Skeletal muscle satellite cell (primary cell): Measurements from ENCODE around the gene SKIC2.

Experiments
- H3K27me3 ChIP-seq: 2 replicates; pipeline ENCODE4 v1.7.0; 2013; ENCODE audit warnings: low read length; ENCODE audit not compliant: control insufficient read depth, insufficient read depth
- H3K36me3 ChIP-seq: 2 replicates; pipeline ENCODE4 v1.7.0; 2013; ENCODE audit warnings: mild to moderate bottlenecking, control low read depth, low read length; ENCODE audit not compliant: insufficient read depth
- H3K4me1 ChIP-seq: 2 replicates; pipeline ENCODE4 v1.7.0; 2013; ENCODE audit warnings: low read length; ENCODE audit not compliant: control insufficient read depth, insufficient read depth
- H3K4me2 ChIP-seq: 2 replicates; pipeline ENCODE4 v1.7.0; 2013; ENCODE audit warnings: mild to moderate bottlenecking, low read length
- H3K4me3 ChIP-seq: 2 replicates; pipeline ENCODE4 v1.7.0; 2013; ENCODE audit warnings: low read length
- H3K9ac ChIP-seq: 2 replicates; pipeline ENCODE4 v1.7.0; 2013; ENCODE audit warnings: mild to moderate bottlenecking, low read depth, low read length, moderate library complexity
- H3K9me3 ChIP-seq: replicated peaks from 2 replicates; pipeline ENCODE4 v1.7.0; 2013; ENCODE audit warnings: mild to moderate bottlenecking, control low read depth, low read length

Gene SKIC2

DNA sequence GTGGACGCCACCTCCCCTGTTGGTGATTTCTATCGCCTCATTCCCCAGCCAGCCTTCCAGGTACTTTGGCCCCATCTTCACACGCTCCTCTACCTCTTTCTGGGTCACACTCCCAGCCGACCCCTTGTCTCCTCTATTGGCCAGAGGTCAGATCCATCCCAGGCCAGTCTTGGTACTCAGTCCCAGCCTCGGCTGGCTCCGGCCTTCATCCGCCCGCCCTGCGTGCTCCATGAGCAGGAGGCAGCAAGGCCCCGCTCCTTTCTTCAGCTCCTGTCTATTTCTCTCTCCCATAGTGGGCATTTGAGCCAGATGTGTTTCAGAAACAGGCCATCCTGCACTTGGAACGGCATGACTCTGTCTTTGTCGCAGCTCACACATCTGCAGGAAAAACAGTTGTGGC is 2.6 kb downstream of the SKIC2 start:
- peaks cover 54% of the 10 kb centered on the region for H3K36me3 ChIP-seq
- no peak overlapping the region for H3K4me2 ChIP-seq

DNA sequence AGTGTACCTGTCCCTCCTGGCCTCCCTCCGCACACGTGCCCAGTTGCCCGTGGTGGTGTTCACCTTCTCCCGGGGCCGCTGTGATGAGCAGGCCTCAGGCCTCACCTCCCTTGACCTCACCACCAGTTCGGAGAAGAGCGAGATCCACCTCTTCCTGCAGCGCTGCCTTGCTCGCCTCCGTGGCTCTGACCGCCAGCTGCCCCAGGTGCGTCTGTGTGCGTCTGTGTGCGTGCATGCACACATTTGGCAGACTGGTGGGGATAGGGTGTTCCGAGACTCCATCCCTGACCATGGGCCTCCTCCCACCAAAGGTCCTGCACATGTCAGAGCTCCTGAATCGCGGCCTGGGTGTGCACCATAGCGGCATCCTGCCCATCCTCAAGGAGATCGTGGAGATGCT is 4.9 kb downstream of the SKIC2 start:
- Histone ChIP-seq H3K4me3 (no peak overlapping the region), H3K9me3 (no peaks in the 10 kb centered on the region), H3K36me3 (peaks cover 70% of the 10 kb centered on the region), H3K4me2 (no peak overlapping the region), H3K27me3 (no peaks in the 10 kb centered on the region), H3K4me1 (peaks cover 6% of the 10 kb centered on the region), H3K9ac (no peak overlapping the region)

More for the DNA sequence above, 2.6 kb downstream of the SKIC2 start:
- no peak overlapping the region for H3K9ac ChIP-seq
- H3K9me3 ChIP-seq, result no peaks in the 10 kb centered on the region
- no peak overlapping the region for H3K4me3 ChIP-seq
- no peaks in the 10 kb centered on the region for H3K27me3 ChIP-seq
- peaks cover 15% of the 10 kb centered on the region for H3K4me1 ChIP-seq

DNA sequence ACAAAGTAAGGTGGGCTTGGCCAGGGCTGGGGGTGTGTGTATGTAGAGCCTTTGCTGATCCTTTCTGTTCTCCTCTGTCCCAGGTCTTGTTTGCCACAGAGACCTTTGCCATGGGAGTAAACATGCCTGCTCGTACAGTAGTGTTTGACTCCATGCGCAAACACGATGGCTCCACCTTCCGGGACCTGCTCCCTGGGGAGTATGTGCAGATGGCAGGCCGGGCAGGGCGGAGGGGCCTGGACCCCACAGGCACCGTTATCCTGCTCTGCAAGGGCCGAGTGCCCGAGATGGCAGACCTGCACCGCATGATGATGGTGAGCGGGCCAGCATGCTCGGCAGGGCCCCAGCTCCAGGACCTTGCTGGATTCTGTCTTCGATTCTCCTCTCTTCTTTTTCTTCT is 6.7 kb downstream of the SKIC2 start:
- H3K9ac ChIP-seq, result no peak overlapping the region
- H3K4me2 ChIP-seq, result no peak overlapping the region
- H3K36me3 ChIP-seq, result peaks cover 80% of the 10 kb centered on the region

DNA sequence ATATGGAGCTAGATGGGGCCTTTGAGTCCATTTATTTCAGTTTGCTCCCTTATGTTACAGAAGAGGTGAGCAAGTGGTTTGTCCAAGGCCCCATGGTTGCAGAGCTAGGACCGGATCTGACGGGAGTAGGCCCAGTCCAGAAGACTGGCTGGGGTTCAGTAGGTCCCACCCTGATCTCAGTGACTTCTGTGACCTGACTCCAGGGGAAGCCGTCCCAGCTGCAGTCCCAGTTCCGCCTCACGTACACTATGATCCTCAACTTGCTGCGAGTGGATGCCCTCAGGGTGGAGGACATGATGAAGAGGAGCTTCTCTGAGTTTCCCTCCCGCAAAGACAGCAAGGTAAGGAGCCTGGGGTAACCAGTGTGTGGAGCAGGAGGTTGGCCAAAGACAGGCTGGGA is 7.5 kb downstream of the SKIC2 start:
- H3K4me3 ChIP-seq, result no peak overlapping the region
- peaks cover 72% of the 10 kb centered on the region for H3K36me3 ChIP-seq
- no peak overlapping the region for H3K9ac ChIP-seq
- H3K4me1 ChIP-seq, result peaks cover 19% of the 10 kb centered on the region
- H3K4me2 ChIP-seq, result no peak overlapping the region
- no peaks in the 10 kb centered on the region for H3K9me3 ChIP-seq
- H3K27me3 ChIP-seq, result no peaks in the 10 kb centered on the region

More for the DNA sequence above, 6.7 kb downstream of the SKIC2 start:
- Histone ChIP-seq H3K4me3 (no peak overlapping the region), H3K27me3 (no peaks in the 10 kb centered on the region), H3K9me3 (no peaks in the 10 kb centered on the region), H3K4me1 (peaks cover 10% of the 10 kb centered on the region)

DNA sequence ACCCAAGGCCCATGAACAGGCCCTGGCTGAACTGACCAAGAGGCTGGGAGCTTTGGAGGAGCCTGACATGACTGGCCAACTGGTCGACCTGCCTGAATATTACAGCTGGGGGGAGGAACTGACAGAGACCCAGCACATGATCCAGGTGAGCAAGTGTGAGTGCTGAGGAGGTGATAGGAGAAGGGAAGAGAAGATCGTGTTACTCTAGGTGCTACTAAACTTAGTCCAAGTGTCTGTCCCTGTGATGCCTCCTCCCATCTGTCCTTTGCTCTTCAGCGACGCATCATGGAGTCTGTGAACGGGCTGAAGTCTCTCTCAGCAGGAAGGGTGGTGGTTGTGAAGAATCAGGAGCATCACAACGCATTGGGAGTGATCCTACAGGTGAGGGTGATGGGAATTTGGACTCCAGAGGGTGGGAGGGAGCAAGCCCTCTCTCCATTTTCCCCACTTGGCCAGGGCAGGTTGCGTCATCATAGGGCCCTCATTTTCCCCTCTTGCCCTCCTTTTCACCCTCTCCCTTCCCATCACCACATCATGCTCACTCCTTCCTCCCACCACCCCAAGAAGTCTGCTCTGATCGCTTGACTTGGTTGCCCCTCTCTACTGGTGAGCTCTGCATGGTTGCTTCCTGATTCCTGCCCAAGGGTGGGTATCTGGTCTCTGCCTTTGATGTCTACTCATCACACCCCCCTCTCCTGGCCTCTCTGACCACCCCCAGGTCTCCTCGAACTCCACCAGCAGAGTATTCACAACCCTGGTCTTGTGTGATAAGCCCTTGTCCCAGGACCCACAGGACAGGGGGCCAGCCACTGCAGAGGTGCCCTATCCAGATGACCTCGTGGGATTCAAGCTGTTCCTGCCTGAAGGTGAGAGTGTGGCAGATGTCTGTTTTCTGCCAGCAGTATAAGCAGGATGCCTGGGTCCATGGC is 8.3 kb downstream of the SKIC2 start:
- H3K4me3 ChIP-seq, result no peak overlapping the region
- peaks cover 19% of the 10 kb centered on the region for H3K4me1 ChIP-seq
- no peak overlapping the region for H3K9ac ChIP-seq
- no peaks in the 10 kb centered on the region for H3K9me3 ChIP-seq
- no peaks in the 10 kb centered on the region for H3K27me3 ChIP-seq
- no peak overlapping the region for H3K4me2 ChIP-seq
- peaks cover 65% of the 10 kb centered on the region for H3K36me3 ChIP-seq

DNA sequence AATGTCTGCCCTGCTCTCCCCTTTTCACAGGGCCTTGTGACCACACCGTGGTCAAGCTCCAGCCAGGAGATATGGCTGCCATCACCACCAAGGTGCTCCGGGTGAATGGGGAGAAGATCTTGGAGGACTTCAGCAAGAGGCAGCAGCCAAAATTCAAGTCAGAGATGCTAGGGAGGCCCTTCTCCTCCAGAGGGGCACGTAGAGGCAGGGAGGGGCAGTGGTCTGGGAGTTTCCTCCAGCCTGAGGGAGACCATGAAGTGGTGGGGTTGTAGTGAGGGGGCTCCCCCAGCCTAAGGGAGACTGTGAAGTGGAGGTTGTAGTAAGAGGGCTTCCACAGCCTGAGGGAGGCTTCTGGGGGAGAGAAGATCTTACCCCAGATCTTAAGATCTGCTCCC is 8.9 kb downstream of the SKIC2 start:
- no peak overlapping the region for H3K9ac ChIP-seq
- peaks cover 21% of the 10 kb centered on the region for H3K4me1 ChIP-seq
- H3K36me3 ChIP-seq, result peaks cover 58% of the 10 kb centered on the region
- no peaks in the 10 kb centered on the region for H3K9me3 ChIP-seq
- no peak overlapping the region for H3K4me3 ChIP-seq
- no peaks in the 10 kb centered on the region for H3K27me3 ChIP-seq
- H3K4me2 ChIP-seq, result no peak overlapping the region

DNA sequence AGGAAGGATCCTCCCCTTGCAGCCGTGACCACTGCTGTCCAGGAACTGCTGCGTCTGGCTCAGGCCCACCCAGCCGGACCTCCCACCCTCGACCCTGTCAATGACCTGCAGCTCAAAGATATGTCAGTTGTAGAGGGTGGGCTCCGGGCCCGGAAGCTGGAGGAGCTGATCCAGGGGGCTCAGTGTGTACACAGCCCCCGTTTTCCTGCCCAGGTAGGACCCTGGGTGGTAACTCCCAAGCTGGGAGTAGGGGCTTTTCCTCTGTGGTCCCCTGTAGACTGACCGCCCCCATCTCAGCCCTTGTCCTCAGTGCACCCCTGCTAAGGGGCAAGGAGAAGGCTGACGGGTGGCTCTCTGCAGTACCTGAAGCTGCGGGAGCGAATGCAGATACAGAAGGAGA is 9.4 kb downstream of the SKIC2 start:
- Histone ChIP-seq H3K4me1 (peaks cover 25% of the 10 kb centered on the region), H3K36me3 (peaks cover 57% of the 10 kb centered on the region), H3K9ac (no peak overlapping the region), H3K4me3 (no peak overlapping the region), H3K4me2 (no peak overlapping the region), H3K9me3 (no peaks in the 10 kb centered on the region), H3K27me3 (no peaks in the 10 kb centered on the region)

DNA sequence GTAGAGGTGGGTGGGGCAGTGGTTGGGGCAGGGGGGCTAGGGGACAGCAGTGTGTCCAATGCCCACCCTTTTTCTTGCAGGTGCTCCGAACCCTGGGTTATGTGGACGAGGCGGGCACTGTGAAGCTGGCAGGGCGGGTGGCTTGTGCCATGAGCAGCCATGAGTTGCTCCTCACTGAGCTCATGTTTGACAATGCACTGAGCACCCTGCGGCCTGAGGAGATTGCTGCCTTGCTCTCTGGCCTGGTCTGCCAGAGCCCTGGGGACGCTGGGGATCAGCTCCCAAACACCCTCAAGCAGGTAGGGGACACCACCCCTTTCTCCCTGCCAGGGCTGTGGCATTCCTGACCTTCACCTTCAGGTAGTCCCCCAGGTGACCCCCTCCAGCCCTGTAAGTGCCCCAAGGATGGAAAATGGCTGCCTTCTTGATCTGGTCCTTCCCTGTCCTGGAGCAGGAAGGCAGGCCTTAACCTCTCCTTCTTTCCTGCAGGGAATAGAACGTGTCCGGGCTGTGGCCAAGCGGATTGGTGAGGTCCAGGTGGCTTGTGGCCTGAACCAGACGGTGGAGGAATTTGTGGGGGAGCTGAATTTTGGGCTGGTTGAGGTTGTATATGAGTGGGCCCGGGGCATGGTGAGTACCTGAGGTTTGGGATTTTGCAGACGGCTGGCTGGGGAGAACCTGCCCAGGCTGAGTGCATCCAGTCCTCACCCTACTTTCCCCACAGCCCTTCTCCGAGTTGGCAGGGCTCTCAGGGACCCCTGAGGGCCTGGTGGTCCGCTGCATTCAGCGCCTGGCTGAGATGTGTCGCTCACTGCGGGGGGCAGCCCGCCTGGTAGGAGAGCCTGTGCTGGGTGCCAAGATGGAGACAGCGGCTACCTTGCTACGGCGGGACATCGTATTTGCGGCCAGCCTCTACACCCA is 10.1 kb downstream of the SKIC2 start:
- Histone ChIP-seq H3K36me3 (peaks cover 49% of the 10 kb centered on the region), H3K27me3 (no peaks in the 10 kb centered on the region), H3K4me1 (peaks cover 28% of the 10 kb centered on the region), H3K9me3 (no peaks in the 10 kb centered on the region), H3K4me3 (no peak overlapping the region), H3K9ac (no peak overlapping the region), H3K4me2 (no peak overlapping the region)

DNA sequence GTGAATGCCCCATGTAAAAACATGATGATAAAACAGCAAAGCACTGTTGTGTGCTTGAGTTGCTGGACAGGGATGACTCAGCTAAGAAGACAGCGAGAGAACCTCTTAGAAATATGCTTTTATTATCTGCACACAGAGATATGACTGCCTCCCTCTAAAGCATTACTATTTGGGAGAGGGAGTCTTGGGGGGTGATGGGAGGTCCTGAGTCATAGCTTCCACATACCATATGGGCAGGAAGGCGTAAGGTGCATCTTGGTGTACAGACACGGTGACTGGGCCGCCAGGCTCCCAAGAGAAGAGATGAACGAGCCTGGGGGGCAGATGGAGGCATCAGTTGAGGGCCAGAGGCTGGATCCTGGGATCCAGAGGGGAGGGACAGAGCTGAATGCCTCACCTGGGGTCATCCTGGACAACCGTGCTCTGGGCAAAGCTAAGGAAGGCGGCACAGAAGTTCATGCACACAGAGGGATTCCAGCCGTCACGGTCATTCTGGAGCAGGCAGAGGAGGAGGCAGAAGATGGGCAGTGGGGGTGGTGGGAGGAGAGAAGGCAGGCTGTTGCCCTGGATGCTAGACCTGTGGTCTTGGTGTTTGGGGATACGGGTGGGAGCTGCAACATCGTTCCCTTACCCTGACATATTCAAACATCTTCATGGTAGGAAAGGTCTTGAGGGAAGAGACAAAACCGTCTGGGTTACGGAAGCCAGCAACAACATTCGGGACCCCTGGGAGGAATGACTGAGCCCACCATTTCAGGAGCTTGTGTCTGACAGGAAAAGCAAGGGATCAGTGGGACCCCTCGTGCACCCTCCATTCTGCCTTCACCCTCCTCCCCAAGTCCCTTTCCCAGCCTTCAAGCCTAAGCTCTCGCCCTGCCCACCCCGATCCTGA is 11.0 kb downstream of the SKIC2 start:
- Histone ChIP-seq H3K4me3 (peak overlapping the region; percentile 91), H3K4me1 (peaks cover 28% of the 10 kb centered on the region), H3K36me3 (peaks cover 44% of the 10 kb centered on the region), H3K9me3 (no peaks in the 10 kb centered on the region), H3K27me3 (no peaks in the 10 kb centered on the region), H3K4me2 (peak overlapping the region; percentile 95), H3K9ac (peak overlapping the region; percentile 93)

DNA sequence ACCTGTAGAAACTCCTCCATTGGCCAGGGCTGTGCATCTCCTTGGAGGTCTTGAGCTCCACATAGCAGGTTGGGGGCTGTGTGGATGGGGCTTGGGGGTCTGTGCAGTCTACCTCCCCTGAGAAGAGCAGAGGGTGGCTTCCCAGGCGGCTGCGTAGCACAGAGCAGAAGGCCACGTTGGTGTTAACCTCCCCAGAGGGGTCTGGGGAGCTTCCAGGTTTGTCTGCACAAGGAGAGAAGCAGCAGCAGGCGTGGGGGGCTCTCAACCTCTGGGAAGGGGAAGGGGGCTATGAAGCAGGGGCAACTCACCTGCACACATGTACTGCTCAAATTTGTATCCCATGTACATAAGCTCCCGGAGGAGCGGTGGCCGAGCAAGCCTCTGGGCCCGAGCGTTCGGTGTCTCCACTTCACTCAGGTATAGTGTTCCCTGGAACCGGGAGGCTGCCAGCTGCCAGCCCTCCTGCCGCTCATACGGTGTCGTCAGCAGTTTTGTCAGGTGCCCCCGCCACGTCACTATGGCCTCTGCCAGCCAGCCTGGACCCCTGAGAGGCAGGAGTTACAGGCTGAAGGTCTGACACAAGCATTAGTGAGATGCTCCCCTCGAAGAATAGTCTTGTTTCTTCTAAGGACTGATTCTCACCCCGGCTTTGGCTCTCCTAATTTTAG is 11.8 kb downstream of the SKIC2 start:
- H3K4me2 ChIP-seq, result peak overlapping the region; percentile 95
- peaks cover 28% of the 10 kb centered on the region for H3K4me1 ChIP-seq
- no peaks in the 10 kb centered on the region for H3K9me3 ChIP-seq
- no peaks in the 10 kb centered on the region for H3K27me3 ChIP-seq
- H3K9ac ChIP-seq, result peak overlapping the region; percentile 93
- peaks cover 44% of the 10 kb centered on the region for H3K36me3 ChIP-seq
- peak overlapping the region; percentile 91 for H3K4me3 ChIP-seq
